ENCODE measurements around the gene SDS. TPM values are rescaled to one million over a fixed set of nuclear protein-coding genes. Genes with fewer than 3 reads are reported as not detected.

SDS gene
- total RNA-seq, 1 donor from 2014 or later = not detected

- FAIRE-seq = no peak
- H3K27me3 ChIP-seq (ENCODE audit: insufficient read depth, low read length) = peaks cover 4% of the 10 kb centered on the region
- TF ChIP-seq CTCF (IDR thresholded peaks at IDR 0.05; ENCODE audit: insufficient read depth, low read depth, low read length) = no peak
- no peak for TF ChIP-seq EZH2 (IDR thresholded peaks at IDR 0.05; ENCODE audit: insufficient read depth, low read length)
Observed at GRCh38 chr12:113395119-113395518, 8.6 kb downstream of the SDS start.

GRCh38 chr12:113393749-113394148, 9.9 kb downstream of the SDS start:
- DNase-seq (ENCODE audit: low read depth) (no peak), FAIRE-seq (no peak)
- Histone ChIP-seq H3K79me2 (ENCODE audit: insufficient read depth, low read length) (no peaks in the 10 kb centered on the region), H3K4me2 (ENCODE audit: low read length) (no peak overlapping the region), H3K4me3 (ENCODE audit: insufficient read depth, low read depth, low read length) (no peak overlapping the region), H3K9me3 (ENCODE audit: insufficient read depth, low read depth, low read length) (no peaks in the 10 kb centered on the region), H4K20me1 (ENCODE audit: insufficient read depth, low read length) (no peaks in the 10 kb centered on the region), H3K27ac (ENCODE audit: low read depth, low read length) (no peak overlapping the region), H3K36me3 (ENCODE audit: insufficient read depth, low read length) (peaks cover 2% of the 10 kb centered on the region), H3K4me1 (ENCODE audit: insufficient read depth, low read length) (no peaks in the 10 kb centered on the region), H3K9ac (ENCODE audit: low read length) (no peak overlapping the region), H3K27me3 (ENCODE audit: insufficient read depth, low read length) (peaks cover 4% of the 10 kb centered on the region), H2AFZ (ENCODE audit: low read depth, low read length) (no peak overlapping the region)
- Mint-ChIP-seq H3K9me3 (ENCODE audit: unreplicated experiment) (no peaks in the 10 kb centered on the region), H3K27ac (ENCODE audit: unreplicated experiment) (no peak overlapping the region), H3K4me1 (ENCODE audit: low read depth, unreplicated experiment) (no peaks in the 10 kb centered on the region), H3K4me3 (ENCODE audit: unreplicated experiment) (no peak overlapping the region), H3K27me3 (ENCODE audit: low read depth, unreplicated experiment) (peaks cover 15% of the 10 kb centered on the region), H3K36me3 (ENCODE audit: low read depth, unreplicated experiment) (peaks cover 10% of the 10 kb centered on the region)
- TF ChIP-seq CTCF (IDR thresholded peaks at IDR 0.05; ENCODE audit: insufficient read depth, low read depth, low read length) = no peak
- TF ChIP-seq EZH2 (IDR thresholded peaks at IDR 0.05; ENCODE audit: insufficient read depth, low read length) = no peak

More at GRCh38 chr12:113395119-113395518, 8.6 kb downstream of the SDS start:
- no peaks in the 10 kb centered on the region for H3K4me1 Mint-ChIP-seq (ENCODE audit: low read depth, unreplicated experiment)
- no peaks in the 10 kb centered on the region for H3K9me3 Mint-ChIP-seq (ENCODE audit: unreplicated experiment)
- no peak overlapping the region for H3K4me3 Mint-ChIP-seq (ENCODE audit: unreplicated experiment)
- H3K4me3 ChIP-seq (ENCODE audit: insufficient read depth, low read depth, low read length) = no peak overlapping the region
- DNase-seq (ENCODE audit: low read depth) = no peak
- no peak overlapping the region for H3K4me2 ChIP-seq (ENCODE audit: low read length)
- peaks cover 10% of the 10 kb centered on the region for H3K36me3 Mint-ChIP-seq (ENCODE audit: low read depth, unreplicated experiment)
- H3K4me1 ChIP-seq (ENCODE audit: insufficient read depth, low read length) = no peaks in the 10 kb centered on the region
- no peak overlapping the region for H3K9ac ChIP-seq (ENCODE audit: low read length)
- no peak overlapping the region for H2AFZ ChIP-seq (ENCODE audit: low read depth, low read length)
- no peak overlapping the region for H3K27ac ChIP-seq (ENCODE audit: low read depth, low read length)
- no peaks in the 10 kb centered on the region for H4K20me1 ChIP-seq (ENCODE audit: insufficient read depth, low read length)
- no peaks in the 10 kb centered on the region for H3K79me2 ChIP-seq (ENCODE audit: insufficient read depth, low read length)
- peaks cover 2% of the 10 kb centered on the region for H3K36me3 ChIP-seq (ENCODE audit: insufficient read depth, low read length)
- no peak overlapping the region for H3K27ac Mint-ChIP-seq (ENCODE audit: unreplicated experiment)
- H3K9me3 ChIP-seq (ENCODE audit: insufficient read depth, low read depth, low read length) = no peaks in the 10 kb centered on the region
- H3K27me3 Mint-ChIP-seq (ENCODE audit: low read depth, unreplicated experiment) = peaks cover 20% of the 10 kb centered on the region

- H3K9ac ChIP-seq (ENCODE audit: low read length) = no peak overlapping the region
- Mint-ChIP-seq H3K4me3 (ENCODE audit: unreplicated experiment) (no peak overlapping the region), H3K9me3 (ENCODE audit: unreplicated experiment) (no peaks in the 10 kb centered on the region), H3K4me1 (ENCODE audit: low read depth, unreplicated experiment) (no peaks in the 10 kb centered on the region), H3K27me3 (ENCODE audit: low read depth, unreplicated experiment) (peaks cover 13% of the 10 kb centered on the region), H3K36me3 (ENCODE audit: low read depth, unreplicated experiment) (peaks cover 10% of the 10 kb centered on the region), H3K27ac (ENCODE audit: unreplicated experiment) (no peak overlapping the region)
- H3K27me3 ChIP-seq (ENCODE audit: insufficient read depth, low read length) = peaks cover 4% of the 10 kb centered on the region
- H3K4me3 ChIP-seq (ENCODE audit: insufficient read depth, low read depth, low read length) = no peak overlapping the region
- H3K79me2 ChIP-seq (ENCODE audit: insufficient read depth, low read length) = no peaks in the 10 kb centered on the region
- H3K36me3 ChIP-seq (ENCODE audit: insufficient read depth, low read length) = peaks cover 2% of the 10 kb centered on the region
- no peak for DNase-seq (ENCODE audit: low read depth)
- H3K4me1 ChIP-seq (ENCODE audit: insufficient read depth, low read length) = no peaks in the 10 kb centered on the region
- no peak overlapping the region for H2AFZ ChIP-seq (ENCODE audit: low read depth, low read length)
- H3K9me3 ChIP-seq (ENCODE audit: insufficient read depth, low read depth, low read length) = no peaks in the 10 kb centered on the region
- no peaks in the 10 kb centered on the region for H4K20me1 ChIP-seq (ENCODE audit: insufficient read depth, low read length)
- no peak for FAIRE-seq
- TF ChIP-seq EZH2 (IDR thresholded peaks at IDR 0.05; ENCODE audit: insufficient read depth, low read length) = no peak
- TF ChIP-seq CTCF (IDR thresholded peaks at IDR 0.05; ENCODE audit: insufficient read depth, low read depth, low read length) = no peak
- no peak overlapping the region for H3K27ac ChIP-seq (ENCODE audit: low read depth, low read length)
- H3K4me2 ChIP-seq (ENCODE audit: low read length) = no peak overlapping the region
Observed at GRCh38 chr12:113392988-113393579, 10.6 kb downstream of the SDS start.
